Hematopoietic multipotent progenitor cell treated with erythropoietin and hydrocortisone succinate and interleukin-3 and kit ligand, for 17 days (in vitro differentiated cells): ENCODE results near the gene AQP1.

ENCODE experiments used
- DNase-seq: peaks from one replicate; pipeline ENCODE4 v3.0.0-alpha.2; 2015; ENCODE audit warnings: low spot score

AQP1 gene

DNA sequence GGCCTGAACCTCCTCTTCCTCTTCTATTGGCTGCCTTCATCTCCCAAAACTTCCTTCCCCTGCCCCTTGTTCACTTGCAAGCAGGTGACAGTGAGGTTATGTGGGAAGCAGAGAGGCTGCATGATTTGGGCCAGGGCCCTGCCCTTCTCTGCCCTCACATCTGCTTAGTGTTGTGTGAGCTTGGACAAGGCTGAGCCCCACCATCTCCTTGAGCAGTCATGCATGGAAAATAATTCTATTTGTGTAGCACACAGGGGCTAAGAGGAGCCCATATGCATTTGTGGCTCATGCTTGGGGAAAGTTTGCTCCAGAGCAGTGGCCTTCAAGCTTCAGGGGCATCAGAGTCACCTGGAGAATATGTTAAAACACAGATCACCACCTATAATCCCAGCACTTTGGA, 26.8 kb upstream of the AQP1 start:
- DNase-seq: no peak

DNA sequence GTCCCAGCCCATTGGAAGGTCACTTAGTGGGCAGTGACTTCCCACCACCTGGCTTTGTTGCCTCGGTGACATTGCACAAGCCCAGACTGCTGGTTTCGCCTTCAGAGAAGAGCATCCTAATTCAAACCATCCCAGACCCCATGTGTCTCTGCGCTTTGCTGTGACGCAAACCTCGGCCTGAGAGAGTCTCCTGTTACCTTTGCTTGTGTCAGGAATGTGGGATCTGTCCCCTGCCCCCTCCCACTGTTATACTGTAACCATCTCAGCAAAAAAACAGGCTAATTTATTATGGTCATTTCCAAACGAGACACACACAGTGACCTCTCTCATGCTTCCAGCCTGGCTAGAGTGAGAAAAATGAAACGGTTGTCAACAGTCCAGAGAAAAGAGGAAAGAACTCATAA, 25.0 kb upstream of the AQP1 start:
- DNase-seq: no peak

DNA sequence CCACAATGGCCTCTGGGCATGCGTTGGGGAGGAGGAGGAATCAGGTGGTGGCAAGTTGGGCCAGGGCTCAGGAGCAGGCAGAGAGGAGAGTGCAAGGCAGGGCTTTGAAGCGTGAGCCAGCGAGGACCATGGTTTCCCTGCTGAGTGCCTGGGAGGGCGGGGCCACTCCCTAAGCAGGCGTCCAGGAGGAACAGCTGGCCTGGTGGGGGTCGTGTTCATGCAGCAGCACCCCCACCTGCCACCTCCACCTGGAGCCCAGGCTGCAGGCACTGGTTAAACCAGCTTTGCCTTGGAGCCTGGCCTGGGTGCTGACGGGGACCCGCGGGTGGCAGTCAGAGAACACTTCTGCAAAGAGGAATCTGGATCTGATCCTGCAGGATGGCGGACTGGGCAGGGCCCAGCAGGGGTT, 24.2 kb upstream of the AQP1 start:
- no peak for DNase-seq

DNA sequence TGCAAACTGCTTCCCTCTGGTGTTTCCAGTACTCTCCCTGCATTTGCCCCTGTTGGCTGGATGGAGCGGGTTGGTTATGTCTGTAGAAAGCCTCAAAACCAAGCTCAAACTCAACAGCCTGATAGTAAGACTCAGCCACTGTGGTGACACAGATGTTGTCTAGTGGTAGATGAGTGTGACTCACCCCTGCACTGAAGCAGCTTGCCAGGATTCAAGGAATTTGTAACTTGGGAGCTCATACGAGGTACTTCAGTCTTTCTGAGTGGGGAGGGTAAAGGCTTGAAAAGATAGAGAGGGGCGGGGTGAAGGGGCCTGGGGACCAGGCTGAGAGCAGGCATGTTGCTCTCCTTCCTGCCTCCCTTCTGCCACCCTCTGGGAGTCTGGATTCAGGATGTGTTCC, 22.9 kb upstream of the AQP1 start:
- DNase-seq: no peak

DNA sequence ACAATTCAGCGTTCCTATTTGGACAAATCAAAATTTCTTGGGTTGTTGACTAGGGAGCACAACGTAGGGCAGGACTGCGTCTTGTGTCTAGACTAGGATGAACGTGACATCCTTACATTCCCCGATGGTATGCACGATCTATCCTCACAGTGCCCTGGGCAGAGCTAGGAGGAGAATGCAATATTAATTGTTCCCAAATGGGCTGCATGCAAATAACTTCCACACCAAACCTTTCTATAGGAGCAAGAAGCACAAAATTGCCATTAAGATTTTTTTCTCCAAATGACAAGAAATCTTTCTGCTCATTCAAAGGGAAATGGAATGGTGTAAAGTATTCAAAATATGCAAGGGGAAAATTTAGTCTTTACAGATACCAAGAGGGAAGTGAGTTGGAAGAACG, 21.4 kb upstream of the AQP1 start:
- DNase-seq: no peak

DNA sequence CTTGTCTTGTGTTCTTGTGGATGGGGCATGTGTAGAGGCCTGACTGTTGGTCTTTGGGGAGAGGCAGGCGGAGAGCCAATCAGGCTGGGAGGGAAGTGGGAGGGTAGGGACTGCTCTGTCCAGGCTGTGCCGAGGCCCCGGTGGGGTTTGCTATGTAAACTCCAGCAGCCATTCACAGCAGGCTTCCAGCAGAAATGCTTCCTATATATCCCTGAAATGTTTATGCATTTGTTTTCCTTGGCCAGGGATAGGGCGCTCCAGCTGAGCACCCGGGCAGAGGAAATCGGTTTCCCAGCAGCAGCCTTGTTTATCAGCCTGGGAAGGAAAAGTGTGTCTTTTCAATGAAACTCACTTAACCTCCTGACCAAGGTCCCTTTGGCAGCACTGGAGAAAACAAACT, 18.3 kb upstream of the AQP1 start:
- no peak for DNase-seq

DNA sequence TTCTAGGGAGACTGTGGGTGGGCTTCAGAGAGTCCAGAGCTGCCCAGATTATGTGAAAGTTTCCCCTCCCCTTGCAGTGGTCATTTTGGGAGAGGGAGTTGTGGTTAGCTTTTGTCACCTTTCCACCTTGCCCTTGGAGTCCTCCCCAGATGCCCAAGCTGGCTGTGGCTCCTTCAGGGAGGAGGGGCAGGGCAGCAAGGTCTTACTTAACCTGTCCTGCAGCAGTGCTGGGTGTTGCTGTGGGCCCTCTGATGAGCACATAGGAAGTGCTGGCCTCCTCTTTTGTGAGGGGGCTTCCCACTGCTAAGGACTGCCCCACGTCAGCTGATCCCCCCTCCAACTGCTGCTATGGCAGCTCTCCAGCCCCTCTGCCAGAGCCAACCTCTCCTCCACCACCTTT, 17.6 kb upstream of the AQP1 start:
- no peak for DNase-seq

DNA sequence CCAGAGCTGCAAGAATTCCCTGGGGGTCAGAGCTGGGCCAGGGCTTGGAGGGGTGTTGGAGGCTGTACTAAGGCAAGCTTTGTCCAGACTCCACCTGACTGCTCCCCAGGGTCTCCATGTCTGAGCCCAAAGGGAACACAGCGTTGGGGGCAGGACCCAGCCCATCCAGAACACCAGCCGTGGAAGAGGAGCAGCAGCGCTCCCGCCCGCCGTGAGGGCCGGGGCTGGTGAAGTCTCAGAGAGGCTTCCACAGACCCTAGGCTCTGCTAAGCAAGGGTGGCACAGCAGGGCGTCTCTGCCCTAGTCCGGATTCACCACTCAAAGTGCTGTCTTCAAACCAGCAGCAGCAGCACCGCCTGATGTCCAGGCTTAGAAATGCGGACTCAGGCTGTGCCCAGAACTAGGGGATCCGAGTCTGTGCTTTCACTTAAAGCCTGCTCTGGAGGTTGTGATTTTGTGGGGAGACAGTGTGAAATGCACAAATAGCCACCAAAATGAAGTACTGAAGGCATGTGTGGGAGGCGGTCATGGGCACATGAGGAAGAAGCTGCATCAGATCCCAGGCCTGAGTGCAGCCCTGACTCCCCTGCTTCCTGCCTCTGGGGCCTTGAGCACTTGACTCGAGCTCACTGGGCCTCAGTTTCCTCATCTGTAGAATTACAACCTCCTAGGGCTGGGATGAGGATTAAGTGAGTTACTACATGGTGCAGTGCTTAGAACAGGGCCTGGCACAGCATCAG, 16.6 kb upstream of the AQP1 start:
- no peak for DNase-seq

DNA sequence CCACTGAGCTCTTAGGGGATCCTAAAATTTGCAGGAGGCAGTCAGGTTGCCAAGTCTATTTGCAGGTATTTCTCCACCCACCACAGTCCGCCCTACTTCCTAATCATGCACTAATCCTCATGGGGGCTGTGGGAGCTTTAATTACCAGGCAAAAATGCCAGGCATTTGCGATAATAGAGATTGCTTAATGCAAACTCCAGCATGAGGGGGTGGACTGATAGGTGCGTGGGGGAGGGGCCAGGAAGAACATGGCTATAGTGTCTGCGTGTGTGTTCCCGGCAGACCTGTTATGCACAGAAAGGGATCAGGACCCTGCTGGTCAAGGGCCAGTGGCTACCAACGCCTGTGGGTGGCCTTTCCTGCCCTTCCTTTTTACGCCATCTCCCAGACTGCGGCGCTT, 15.6 kb upstream of the AQP1 start:
- no peak for DNase-seq

DNA sequence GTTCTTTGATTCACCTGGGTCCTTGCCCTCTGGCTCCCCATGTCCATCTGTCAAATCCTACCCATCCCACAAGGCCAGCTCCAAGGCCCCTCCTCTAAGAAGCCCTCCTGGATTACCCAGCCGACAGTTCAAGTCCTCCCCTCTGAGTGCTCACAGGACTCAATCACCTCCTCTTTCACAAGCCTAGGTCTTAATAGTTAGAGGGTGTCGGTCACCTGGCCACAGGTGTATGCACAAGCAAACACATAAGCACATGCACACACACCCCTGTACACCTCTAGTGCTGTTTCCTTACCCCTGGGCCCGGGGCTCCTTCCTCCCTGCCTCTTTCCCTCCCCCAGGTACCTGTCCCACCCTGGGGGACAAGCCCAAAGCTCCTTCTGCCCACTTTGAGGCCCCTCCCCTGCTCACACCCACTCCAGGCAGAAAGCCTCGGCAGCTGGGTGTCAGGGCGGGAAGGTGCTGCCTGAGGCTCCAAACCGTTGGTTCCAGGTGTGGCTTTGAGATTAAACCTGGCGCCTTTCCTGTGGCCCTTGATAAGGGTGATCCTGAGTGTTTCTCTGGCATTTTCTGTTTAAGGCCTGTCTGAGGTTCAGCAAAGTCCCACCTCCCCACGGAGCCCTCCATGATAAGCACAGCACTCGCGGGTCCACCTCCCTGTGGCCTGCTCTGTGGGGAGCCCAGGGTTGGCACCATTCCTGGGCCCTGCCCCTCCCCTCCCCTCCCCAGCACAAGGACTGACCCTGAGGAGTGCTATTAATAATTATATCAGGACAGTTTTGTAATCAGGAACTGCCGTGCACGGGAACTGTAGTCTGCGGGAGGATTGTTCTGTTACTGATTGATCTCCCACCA, 14.6 kb upstream of the AQP1 start:
- peak; percentile 82 for DNase-seq

DNA sequence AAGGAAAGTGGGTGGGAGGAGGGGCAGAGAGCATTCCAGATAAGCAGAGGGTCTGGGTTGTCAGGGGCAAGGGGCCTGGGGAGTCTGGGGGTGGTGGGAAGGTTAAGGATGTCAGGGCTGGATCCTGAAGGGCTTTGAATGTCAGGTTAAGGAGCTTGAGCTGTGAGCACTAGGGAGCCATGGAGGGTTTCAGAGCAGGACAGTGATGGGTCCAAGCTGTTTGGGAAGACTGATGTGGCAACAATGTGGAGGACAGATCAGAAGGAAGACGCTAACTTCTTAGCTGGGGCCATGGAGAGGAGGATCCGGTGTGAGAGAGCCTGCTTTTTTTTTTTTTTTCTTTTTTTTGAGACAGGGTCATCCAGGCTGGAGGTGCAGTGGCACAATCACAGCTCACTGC, 13.9 kb upstream of the AQP1 start:
- no peak for DNase-seq

DNA sequence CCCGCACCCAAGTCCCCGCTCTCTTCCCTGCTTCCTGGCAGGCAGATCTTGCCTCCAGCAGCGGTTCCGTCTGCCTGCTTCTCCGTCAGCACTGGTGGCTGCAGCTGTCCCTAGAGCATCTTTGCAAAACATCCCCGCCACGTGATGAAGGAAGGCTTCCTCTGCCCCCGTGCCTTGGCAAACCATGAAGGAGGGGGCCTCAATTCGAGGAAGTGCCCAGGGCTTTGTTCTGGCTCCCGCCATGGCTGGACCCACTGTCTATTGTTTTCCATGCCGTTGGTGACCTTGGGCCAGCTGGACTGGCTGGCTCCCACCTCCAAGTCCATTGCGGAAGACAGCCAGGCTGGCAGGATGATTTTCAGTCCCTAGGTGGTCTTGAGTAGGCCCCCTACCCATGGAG, 13.2 kb upstream of the AQP1 start:
- DNase-seq: no peak

DNA sequence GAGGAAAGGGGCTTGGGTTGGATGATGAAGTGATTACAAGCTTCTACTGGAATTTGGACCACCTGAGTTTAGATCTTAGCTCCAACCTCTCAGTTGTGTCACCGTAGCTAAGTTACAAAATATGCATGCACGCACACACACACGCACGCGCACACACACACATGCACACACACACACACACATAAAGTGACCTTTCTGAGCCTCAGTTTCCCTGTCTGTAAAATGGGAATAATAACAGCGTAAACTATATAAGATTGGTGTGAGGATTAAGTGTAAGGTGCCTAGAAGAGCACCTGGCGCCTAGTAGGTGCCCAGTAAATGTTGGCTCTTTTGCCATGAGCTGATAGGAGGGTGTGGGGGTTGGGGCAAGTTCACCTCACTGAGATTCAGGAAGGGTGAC, 12.6 kb upstream of the AQP1 start:
- DNase-seq: no peak

DNA sequence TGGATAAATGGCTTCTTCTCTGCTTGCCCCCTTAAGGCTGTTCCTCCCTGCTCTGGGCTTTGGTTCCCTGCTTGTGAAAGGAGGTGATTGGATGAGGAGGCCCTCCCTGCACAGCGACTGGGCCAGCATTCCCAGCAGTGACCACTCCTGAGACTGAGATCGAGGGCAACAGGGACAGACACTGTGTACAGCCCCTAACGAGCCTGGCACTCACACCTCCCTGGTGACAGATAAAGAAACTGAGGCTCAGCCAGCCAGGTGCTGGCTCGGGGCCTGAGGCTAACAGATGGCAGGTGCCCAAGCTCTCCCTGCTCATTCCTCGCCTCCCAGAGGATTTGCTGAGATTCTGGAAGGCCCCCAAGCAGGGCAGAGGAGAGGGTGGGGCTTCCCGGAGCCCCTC, 12.0 kb upstream of the AQP1 start:
- no peak for DNase-seq

DNA sequence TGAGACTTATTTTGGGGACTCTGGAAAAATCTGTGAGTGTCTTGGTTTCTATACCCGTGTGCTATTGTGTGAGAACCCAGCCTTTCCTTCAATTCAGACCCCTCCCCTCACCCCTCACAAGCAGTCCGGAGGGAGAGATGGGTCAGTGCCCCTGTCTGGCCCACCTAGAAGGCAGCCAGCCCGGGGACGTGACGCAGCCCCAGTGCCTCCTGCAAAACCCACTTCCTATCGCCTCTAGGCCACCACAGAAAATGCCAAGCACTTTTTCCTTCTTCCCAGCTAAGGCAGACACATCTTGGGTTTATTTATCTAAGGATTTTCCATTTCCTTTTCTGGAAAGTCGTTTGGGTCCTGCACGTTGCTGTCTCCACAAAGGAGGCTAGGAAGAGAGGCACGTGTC, 11.6 kb upstream of the AQP1 start:
- DNase-seq: no peak

DNA sequence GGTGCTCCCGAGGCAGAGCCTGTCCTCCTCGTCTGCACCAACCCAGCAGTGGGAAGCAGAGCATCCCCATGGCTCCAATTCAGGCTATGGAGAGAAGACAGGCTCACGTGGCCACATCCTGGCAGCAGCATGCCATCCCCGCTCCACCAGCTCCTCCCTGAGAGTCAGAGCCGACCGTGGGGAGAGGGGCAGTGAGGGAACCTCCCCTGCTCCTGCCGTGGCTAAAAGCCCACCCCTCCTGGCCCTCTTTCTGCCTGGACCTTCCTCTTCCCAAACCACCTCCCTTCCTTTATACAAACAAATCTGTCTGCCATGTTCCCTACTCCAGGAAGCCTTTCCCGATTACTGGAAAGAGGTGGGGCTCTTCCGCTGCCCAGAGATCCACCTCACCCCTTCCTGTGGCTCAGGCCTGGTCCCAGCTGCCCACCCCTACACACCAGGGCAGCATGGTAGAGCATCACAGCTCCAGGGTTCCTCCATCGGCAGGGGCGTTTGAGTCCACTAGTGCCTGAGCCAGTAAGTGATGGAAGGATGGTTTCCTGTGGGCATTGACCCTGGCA, 10.8 kb upstream of the AQP1 start:
- no peak for DNase-seq

DNA sequence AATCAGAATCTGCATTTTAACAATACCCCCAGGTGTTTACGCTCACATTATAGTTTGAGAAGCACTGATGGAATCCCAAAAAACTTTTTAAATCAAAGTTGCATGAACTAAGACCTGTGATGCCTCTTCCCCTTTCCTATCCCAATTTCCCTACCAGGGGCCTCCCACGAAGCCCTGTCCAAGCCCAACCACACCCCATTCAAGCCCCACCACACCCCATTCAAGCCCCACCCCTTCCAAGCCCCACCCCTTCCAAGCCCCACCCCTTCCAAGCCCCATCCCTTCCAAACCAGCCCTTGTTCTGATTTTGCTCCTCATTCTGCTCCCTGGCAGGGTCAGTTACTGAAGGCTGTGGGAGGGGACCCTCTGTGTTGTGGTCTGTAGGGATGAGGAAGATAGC, 9.8 kb upstream of the AQP1 start:
- DNase-seq: peak; percentile 12

DNA sequence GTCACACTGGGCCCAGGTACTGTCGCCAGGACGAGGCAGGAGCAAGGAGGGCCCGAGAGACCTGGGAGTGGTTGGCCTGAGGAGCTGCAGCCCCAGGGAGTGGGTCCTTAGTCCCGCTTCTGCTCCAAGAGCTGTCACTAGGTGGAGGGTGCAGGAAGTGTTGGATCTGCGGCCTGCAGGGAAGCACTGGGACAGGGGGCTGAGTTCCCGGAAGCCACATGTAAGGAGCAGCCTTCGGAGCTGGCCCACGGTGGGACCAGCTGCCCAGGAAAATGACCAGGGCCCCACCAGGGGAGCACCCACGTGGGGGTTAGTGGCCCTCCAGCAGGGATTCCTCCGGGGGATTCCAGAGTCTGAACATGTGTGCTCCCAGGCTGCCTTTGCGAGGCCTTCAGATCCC, 9.2 kb upstream of the AQP1 start:
- DNase-seq: no peak

DNA sequence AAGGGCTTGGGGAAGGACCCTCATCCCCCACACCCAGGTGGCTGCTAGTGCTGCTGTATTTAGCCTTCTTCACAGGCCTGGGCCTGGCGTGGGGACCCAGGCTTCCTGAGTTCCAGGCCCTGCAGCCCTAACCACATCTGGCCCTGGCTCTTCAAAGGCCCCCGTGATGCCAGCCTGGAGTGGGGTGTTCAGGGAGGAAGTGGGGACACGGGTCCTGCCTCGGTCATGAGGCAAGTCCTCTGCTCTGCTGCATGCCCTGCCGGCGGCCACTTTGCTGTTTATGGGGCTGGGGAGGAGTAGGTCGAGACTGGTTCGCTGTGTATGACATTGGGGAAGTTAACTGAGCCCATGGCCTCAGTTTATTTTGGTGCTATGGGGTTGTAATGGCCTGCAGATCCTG, 8.5 kb upstream of the AQP1 start:
- no peak for DNase-seq

DNA sequence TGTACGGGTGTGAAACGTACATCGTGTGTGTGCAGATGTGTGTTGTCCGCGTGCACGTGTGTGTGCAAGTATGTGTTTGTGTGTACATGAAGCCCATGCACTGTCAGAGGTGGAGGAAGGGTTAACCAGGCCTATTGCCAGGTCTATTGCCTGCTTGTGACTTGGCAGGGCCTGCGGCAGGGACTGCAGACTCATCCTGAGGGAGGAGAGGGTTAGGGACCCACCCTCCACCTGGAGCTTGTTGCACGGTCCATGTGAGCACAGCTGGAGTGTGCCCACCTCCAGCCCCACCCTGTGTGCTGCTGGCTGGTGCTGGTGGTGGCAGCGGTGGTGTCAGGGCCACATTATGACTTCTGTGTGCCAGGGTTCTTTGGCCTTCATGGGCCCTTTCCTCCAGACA, 7.1 kb upstream of the AQP1 start:
- DNase-seq: peak; percentile 52

DNA sequence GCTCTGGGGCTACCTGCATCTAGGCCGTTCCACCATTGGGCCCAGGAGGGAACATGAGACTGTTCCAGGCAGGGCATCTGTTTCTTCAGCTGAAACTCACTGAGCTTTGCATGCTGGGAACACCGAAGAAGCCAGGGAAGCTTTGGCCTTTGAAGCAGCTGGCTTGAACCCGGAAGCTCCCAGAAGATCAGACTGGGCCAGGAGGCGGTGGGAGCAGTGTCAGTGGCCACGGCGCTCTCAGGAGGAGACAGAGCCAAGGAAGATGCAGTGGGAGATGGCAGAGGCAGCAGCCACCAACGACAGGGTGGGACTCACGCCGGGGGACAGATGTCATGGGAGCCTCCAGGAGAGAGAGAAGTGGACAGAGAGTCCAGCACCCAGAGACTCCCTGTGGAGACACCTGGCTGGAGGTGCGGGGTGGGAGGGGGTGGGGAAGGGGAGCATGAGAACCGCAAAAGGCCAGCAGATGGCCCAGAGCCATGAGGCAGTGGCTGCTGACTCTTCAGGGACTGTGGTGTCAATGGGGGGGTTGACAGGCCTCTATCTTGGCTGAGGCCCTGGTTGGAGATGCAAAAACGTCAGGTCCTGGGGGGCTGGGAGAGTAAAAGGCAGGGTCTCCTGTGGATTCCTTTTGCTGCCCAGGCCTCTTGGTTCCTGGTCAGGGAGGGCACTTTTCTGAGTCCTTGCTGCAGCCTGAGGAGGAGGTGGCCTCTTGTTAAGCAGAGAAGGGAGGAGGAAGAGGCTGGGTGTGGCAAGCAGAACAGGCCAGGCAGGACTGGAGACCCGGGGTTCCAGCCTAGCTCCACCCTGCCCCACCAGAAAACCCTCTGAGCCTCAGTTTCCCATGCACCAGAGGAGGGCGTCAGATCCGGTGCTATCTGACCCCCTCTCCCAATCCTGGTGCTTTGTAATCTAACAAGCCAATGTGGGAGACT, 6.3 kb upstream of the AQP1 start:
- no peak for DNase-seq

DNA sequence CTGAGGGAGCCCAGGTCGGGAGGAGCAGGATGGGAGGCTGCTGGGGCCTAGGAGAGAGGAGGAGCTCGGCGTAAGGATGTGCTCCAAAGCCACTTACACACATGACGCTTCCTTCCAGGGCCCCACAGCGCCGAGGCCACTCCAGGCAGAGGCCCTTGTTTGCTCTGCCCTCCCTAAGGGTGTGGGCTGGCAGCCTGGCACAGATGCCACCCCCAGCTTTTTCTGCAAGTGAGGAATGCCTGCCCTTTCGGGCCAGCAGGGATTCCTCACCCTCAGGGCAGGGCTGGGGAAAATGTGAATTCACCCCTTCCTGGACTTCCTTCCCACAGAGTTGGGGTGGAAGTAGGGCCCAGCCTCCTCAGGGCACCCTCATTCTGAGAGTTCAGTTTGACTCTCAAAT, 5.6 kb upstream of the AQP1 start:
- no peak for DNase-seq
